Endothelial cell of hepatic sinusoid (primary cell): ENCODE measurements around the gene HS6ST1.

ENCODE experiments used
- in situ Hi-C: cut with HindIII; loops from 2 replicates; pipeline ENCODE4 v1.10.0; 2017; ENCODE audit warnings: low sequenced_read_pairs

HS6ST1 gene

DNA sequence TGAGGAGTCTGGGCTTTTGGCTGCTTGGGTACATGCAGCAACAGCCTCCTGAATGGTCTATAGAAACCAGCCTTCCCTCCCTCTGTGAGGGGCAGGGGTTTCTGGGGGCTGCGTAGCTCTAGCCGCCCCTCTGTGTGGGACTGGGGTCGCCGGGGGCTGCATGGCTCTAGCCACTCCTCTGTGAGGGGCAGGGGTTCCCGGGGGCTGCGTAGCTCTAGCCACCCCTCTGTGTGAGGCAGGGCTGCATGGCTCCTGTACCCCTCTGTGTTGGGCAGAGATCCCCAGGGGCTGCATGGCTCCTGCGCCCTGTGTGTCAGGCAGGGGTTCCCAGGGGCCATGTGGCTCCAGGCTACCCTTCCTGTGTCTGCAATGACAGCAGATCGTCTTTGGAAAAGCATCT, 17.6 kb downstream of the HS6ST1 start:
- in situ Hi-C loops = no loop called here

DNA sequence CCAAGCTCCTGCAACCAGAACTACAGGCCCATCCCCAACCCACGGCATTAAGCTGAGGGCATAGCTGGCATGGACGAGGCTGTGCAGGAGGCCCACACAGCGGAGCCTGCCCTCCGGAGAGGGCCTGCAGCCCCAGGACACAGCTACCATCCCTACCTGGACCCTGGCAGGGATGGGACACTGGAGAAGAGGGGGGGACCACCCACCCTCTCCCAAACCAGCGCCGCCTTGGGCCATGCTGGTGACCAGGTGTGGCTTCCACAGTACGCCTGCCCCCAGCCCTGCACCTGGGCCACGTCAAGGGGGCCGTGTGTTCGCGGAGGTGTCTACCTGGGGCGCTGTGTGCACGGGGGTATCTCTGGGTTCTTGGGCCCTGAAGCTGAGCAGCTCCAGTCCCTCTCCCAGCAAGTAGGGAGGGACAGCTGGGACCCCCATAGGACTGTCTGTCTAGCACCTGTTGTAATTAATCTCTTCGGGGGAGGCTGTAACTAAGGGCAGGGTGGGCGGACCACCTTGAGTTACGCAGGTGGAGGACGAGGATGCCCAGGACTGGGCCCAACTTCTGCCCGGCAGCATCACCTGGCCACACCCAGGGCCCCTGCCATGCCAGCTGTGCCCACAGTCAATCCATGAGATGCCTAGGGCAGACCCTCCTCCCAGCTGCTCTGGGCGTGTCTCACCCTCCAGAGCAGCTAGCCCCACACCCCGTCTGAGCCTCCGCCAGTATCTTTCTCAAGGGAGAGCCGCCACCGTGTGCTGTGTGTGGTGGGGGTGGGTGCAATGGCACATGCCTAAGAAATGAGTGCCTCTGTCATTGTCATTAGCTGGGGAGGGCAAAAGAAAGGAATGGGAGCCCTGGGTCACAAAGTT, 18.3 kb downstream of the HS6ST1 start:
- in situ Hi-C loops = no loop called here

GRCh38 chr2:128299628-128300027, 19.0 kb downstream of the HS6ST1 start:
- in situ Hi-C loops = no loop called here

- in situ Hi-C loops = no loop called here
These were observed 19.7 kb downstream of the HS6ST1 start for GRCh38 chr2:128298846-128299507.

GRCh38 chr2:128298286-128298685, 20.4 kb downstream of the HS6ST1 start:
- in situ Hi-C loops = no loop called here

DNA sequence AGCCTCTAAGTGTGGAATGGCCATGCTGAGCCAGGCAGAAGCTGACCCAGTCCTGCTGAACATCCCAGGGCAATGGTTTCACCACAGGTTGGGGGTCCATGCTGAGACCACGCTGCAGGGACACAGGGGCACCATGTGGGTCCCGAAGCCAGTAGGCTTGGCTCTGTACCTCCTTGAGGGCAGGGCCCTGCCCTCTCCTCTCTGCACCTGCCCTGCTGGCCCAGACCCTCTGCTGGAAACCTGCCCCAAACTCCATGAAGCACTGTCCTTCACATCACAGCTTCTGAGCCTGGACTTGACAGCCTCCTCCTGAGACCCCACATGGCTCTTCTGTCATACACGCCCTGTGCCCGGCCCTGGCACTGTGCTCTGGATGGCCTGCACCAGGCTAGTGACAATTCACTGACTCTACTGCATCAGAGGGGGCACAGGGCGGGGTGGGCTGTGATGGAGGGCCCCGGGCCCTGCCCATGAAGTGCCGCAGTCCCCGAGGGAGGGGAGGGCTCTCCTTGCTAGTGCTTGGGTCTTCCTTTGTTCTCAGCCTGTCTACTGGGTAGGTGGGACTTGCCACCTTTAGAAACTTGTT, 24.7 kb downstream of the HS6ST1 start:
- in situ Hi-C loops = no loop called here

GRCh38 chr2:128293426-128293755, 25.3 kb downstream of the HS6ST1 start:
- in situ Hi-C loops = no loop called here

DNA sequence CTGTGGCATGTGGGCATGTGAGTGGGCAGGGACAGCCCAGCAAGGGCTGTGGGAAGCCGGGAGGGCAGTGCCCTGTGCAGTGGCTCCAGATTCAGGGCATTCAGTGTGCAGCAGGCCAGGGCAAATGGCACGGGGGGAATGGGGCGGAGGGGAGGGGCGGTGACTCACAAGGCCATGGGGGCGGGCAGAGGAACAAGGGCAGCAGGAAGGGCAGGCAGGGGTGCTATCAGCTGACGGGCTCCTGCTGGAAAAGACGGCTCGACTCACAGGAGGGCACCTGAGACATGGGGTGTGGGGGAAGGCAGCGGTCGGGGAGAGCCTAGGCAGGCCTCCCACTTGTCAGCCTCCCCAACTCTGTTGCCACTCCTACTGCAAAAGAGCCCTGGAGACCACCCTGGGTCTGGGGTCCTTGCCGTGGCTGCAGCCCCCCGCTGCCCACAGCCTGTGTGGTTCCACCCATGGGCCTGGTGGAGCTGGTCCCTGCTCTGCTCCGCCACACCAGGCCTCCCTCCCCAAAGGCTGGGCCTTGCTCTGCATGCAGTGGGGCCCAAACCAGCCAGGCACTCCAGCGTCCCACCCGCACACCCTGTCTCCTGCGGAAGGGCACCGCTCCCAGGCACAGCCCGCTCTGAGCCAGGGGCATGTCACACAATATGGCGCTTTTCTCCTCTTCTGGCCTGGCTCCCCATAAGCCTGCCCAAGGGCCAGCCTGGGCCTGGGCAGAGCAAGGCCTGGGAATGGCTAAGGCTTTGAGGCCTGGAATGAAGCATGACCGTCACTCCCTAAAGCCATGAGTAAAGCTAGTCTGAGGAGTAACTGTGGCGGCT, 25.9 kb downstream of the HS6ST1 start:
- in situ Hi-C loops = no loop called here

DNA sequence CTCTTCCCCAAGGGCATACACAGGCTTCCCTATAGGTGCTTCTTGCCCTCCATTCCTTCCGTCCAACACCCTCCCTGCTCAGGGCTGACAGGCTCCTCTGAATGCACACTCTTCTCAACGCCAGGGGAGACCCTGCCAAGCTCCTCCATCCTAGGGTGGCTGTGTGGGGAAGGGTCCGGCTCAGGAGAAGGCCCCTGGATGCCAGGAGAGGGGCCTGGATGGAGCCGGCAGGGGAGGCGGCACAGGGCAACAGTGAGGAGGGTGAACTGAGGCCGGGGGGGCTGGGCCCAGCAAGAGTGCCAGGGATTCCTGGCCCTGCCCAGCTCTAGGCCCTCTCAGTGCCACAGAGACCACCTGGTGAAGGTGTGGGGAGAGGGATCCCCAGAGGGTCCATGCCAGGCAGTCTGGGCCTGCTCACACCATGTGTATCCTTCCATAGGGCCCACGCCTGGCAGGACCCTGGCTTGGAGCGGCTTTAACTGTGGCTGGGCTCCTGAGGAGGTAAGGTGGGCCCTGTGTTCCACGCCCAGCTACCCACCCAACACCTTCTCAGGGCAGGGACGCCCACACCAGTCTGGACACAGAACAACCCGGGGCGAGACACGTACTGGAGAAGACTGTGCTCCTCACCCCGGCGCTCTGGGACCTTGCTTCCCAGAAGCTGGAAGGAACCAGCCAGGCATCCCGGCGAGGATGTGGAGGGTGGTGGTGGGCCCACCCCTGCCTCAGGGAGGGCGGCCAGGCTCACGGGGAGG, 26.6 kb downstream of the HS6ST1 start:
- in situ Hi-C loops = no loop called here

DNA sequence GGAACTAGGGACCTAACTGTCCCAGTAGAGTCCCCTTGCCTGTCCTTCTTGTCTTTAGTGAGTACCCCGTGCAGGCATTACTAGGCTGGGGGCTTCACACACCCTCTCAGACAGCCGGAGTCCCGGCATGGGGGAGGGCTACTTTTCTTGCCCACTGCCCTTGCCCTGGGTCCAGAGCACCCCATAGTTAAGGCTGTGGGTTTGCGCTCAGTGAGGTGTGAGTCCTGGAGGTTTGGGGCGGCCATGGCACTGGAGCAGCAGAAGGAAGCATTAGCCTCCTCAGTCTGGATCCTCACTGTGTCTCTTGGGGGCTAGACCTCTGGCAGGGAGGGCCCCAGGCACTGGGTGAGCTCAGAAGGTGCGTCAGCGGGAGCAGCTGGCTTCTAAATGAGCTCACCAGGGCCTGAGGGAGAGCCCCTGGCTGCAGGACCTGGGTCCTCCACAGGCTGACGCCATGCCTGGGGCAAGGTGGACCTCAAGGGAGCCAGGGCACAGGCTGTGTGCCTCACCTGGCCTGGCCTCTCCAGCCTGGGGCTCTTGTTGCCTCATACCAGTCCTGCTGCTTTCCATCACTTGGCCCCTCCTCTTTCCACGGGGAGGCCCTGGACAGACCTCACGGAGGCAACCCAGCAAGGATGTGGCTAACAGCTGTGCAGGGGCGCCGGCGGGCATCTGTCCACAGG, 27.4 kb downstream of the HS6ST1 start:
- in situ Hi-C loops = no loop called here

DNA sequence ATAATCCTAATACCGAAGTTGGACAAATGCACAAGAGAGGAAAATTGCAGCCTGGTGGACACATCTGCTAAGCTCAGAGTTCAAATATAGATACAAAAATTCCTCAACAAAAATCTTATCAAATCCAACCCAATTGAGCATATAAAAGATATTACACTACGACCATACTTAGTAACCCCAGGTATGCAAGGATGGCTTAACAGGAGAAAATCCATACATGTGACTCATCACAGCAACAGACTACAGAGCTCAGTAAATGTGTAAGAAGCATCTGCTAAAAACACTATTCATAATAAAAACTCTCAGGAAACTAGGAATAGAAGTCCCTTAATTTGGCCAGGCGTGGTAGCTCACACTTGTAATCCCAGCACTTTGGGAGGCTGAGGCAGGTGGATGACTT, 28.3 kb downstream of the HS6ST1 start:
- in situ Hi-C loops = no loop called here

- in situ Hi-C loops = no loop called here
These were observed 29.2 kb downstream of the HS6ST1 start for GRCh38 chr2:128289439-128289838.

DNA sequence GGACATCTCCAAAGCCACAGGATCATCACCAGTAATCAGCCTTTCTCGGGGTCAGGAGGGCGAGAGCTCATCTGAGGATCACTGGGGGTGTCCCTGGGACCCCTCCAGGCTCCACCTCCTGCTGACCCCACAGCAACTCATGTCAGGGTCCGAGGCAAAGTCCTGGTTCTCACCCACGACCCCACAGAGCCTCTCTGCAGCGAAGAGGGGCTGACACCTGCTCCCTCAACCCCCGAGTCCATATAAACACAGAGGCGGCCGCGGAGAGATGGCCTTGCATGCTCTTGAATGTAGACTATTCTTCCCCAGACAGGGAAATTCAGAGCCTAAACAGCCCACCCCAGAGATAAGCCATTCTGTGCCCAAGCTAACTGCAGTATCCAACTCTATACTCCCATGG, 29.9 kb downstream of the HS6ST1 start:
- in situ Hi-C loops = no loop called here

GRCh38 chr2:128287780-128288735, 30.6 kb downstream of the HS6ST1 start:
- in situ Hi-C loops = no loop called here

- in situ Hi-C loops = no loop called here
These were observed 31.5 kb downstream of the HS6ST1 start for GRCh38 chr2:128286905-128287779.

- in situ Hi-C loops = no loop called here
These were observed 32.5 kb downstream of the HS6ST1 start for GRCh38 chr2:128286011-128286721.

- in situ Hi-C loops = no loop called here
These were observed 33.2 kb downstream of the HS6ST1 start for GRCh38 chr2:128285329-128285931.
